Measurements from ENCODE around the gene CAPN9.

GRCh38 chr1:230836793-230837192 lies 89.6 kb downstream of the CAPN9 start:
- TF ChIP-seq TOX (CRISPR knock-in tag; IDR thresholded peaks at IDR 0.05; ENCODE audit: borderline replicate concordance), result no peak
- TF ChIP-seq ZNF8 (CRISPR knock-in tag; IDR thresholded peaks at IDR 0.05), result no peak
- no peak for TF ChIP-seq PATZ1 (CRISPR knock-in tag; IDR thresholded peaks at IDR 0.05; ENCODE audit: borderline replicate concordance)
- TF ChIP-seq GLIS3 (CRISPR knock-in tag; IDR thresholded peaks at IDR 0.05), result no peak
- TF ChIP-seq ARNTL (CRISPR knock-in tag; IDR thresholded peaks at IDR 0.05; ENCODE audit: borderline replicate concordance, low read depth), result no peak
- no peak for TF ChIP-seq BACH2 (CRISPR knock-in tag; IDR thresholded peaks at IDR 0.05; ENCODE audit: borderline replicate concordance)
- no peak for TF ChIP-seq ESRRG (CRISPR knock-in tag; IDR thresholded peaks at IDR 0.05)
- no peak for TF ChIP-seq SNAI2 (CRISPR knock-in tag; IDR thresholded peaks at IDR 0.05)
- TF ChIP-seq ZFP30 (CRISPR knock-in tag; IDR thresholded peaks at IDR 0.05), result no peak
